Mesodermal cell (in vitro differentiated cells): ENCODE results near the gene PNKD.

Source experiments
- H3K27ac ChIP-seq: 2 replicates; pipeline ENCODE4 v1.7.0; 2013; ENCODE audit warnings: mild to moderate bottlenecking, low read depth, low read length, moderate library complexity; ENCODE audit not compliant: severe bottlenecking
- H3K36me3 ChIP-seq: 2 replicates; pipeline ENCODE4 v1.7.1; 2013; ENCODE audit warnings: mild to moderate bottlenecking, low read length, moderate library complexity; ENCODE audit not compliant: control insufficient read depth, insufficient read depth
- H3K4me1 ChIP-seq: one replicate; pipeline ENCODE4 v1.7.1; 2013; ENCODE audit warnings: mild to moderate bottlenecking, low read length; ENCODE audit not compliant: insufficient read depth, control insufficient read depth, poor library complexity, severe bottlenecking
- H3K4me3 ChIP-seq: 2 replicates; pipeline ENCODE4 v1.7.0; 2013; ENCODE audit warnings: low read length, control low read depth, mild to moderate bottlenecking; ENCODE audit not compliant: insufficient read depth, poor library complexity, severe bottlenecking; ENCODE audit errors: extremely low read depth
- H3K9me3 ChIP-seq: 2 replicates; pipeline ENCODE4 v1.7.1; 2013; ENCODE audit warnings: mild to moderate bottlenecking, low read length, moderate library complexity; ENCODE audit not compliant: control insufficient read depth
- WGBS, 2 experiments: methylation state at CpG; one replicate each; pipeline ENCODE4 v1.1.5; 2013; ENCODE audit warnings: missing lambda C conversion rate in 2 of 2; ENCODE audit not compliant: insufficient coverage in 2 of 2; 5-methylcytosine and 5-hydroxymethylcytosine counted together

Gene PNKD

GRCh38 chr2:218344755-218345417 is 74.6 kb downstream of the PNKD start:
- Histone ChIP-seq H3K27ac (no peak overlapping the region), H3K36me3 (peaks cover 5% of the 10 kb centered on the region), H3K4me3 (no peak overlapping the region), H3K9me3 (no peaks in the 10 kb centered on the region), H3K4me1 (no peaks in the 10 kb centered on the region)
- 97 to 98% methylated on average over 5 to 15 of the region's 22 CpGs for WGBS, 2 experiments

- 88 to 93% methylated on average over 9 to 10 of the region's 12 CpGs for WGBS, 2 experiments
- no peak overlapping the region for H3K4me3 ChIP-seq
- no peak overlapping the region for H3K27ac ChIP-seq
- no peaks in the 10 kb centered on the region for H3K4me1 ChIP-seq
- H3K9me3 ChIP-seq, result no peaks in the 10 kb centered on the region
- H3K36me3 ChIP-seq, result peaks cover 5% of the 10 kb centered on the region
Observed at GRCh38 chr2:218345491-218346236, 75.3 kb downstream of the PNKD start.

- H3K4me3 ChIP-seq, result no peak overlapping the region
- 93 to 100% methylated on average over 1 to 2 of the region's 5 CpGs for WGBS, 2 experiments
- H3K4me1 ChIP-seq, result no peaks in the 10 kb centered on the region
- peaks cover 14% of the 10 kb centered on the region for H3K9me3 ChIP-seq
- no peak overlapping the region for H3K27ac ChIP-seq
- peaks cover 5% of the 10 kb centered on the region for H3K36me3 ChIP-seq
Observed at GRCh38 chr2:218347172-218347571, 76.9 kb downstream of the PNKD start.

- H3K9me3 ChIP-seq, result peaks cover 21% of the 10 kb centered on the region
- H3K4me1 ChIP-seq, result peaks cover 3% of the 10 kb centered on the region
- H3K27ac ChIP-seq, result no peak overlapping the region
- no peak overlapping the region for H3K4me3 ChIP-seq
- 95 to 97% methylated on average over 10 to 14 of the region's 14 CpGs for WGBS, 2 experiments
- no peaks in the 10 kb centered on the region for H3K36me3 ChIP-seq
Observed at GRCh38 chr2:218354045-218354444, 83.7 kb downstream of the PNKD start.

GRCh38 chr2:218354850-218355443 is 84.6 kb downstream of the PNKD start:
- 92 to 95% methylated on average over 13 to 14 of the region's 20 CpGs for WGBS, 2 experiments
- Histone ChIP-seq H3K4me3 (no peak overlapping the region), H3K27ac (no peak overlapping the region), H3K9me3 (peaks cover 21% of the 10 kb centered on the region), H3K36me3 (no peaks in the 10 kb centered on the region), H3K4me1 (peaks cover 3% of the 10 kb centered on the region)

- Histone ChIP-seq H3K27ac (peak overlapping the region; percentile 49), H3K36me3 (no peaks in the 10 kb centered on the region), H3K9me3 (peaks cover 3% of the 10 kb centered on the region), H3K4me3 (no peak overlapping the region), H3K4me1 (peaks cover 3% of the 10 kb centered on the region)
- 68 to 70% methylated on average over 16 to 17 of the region's 17 CpGs for whole genome bisulfite sequencing, 2 experiments
Observed at GRCh38 chr2:218357236-218358177, 87.2 kb downstream of the PNKD start.

GRCh38 chr2:218360453-218360852 is 90.1 kb downstream of the PNKD start:
- H3K27ac ChIP-seq, result no peak overlapping the region
- peaks cover 3% of the 10 kb centered on the region for H3K4me1 ChIP-seq
- no peaks in the 10 kb centered on the region for H3K36me3 ChIP-seq
- 90 to 100% methylated on average over 2 to 3 of the region's 4 CpGs for WGBS, 2 experiments
- H3K9me3 ChIP-seq, result no peaks in the 10 kb centered on the region
- H3K4me3 ChIP-seq, result no peak overlapping the region

- no peaks in the 10 kb centered on the region for H3K36me3 ChIP-seq
- peaks cover 7% of the 10 kb centered on the region for H3K9me3 ChIP-seq
- H3K4me1 ChIP-seq, result no peaks in the 10 kb centered on the region
- WGBS, 2 experiments, result 95 to 97% methylated on average over 4 to 8 of the region's 8 CpGs
- no peak overlapping the region for H3K27ac ChIP-seq
- no peak overlapping the region for H3K4me3 ChIP-seq
Observed at GRCh38 chr2:218362606-218363005, 92.3 kb downstream of the PNKD start.

- Histone ChIP-seq H3K36me3 (no peaks in the 10 kb centered on the region), H3K4me1 (no peaks in the 10 kb centered on the region), H3K9me3 (peaks cover 7% of the 10 kb centered on the region), H3K4me3 (no peak overlapping the region), H3K27ac (no peak overlapping the region)
- 100% methylated on average over 1 of the region's 3 CpGs; no CpG with 5 or more reads in 1 of the 2 experiments for WGBS, 2 experiments
Observed at GRCh38 chr2:218363736-218364135, 93.4 kb downstream of the PNKD start.

GRCh38 chr2:218364196-218364595 is 93.9 kb downstream of the PNKD start:
- Histone ChIP-seq H3K9me3 (peaks cover 7% of the 10 kb centered on the region), H3K36me3 (no peaks in the 10 kb centered on the region), H3K27ac (no peak overlapping the region), H3K4me1 (no peaks in the 10 kb centered on the region), H3K4me3 (no peak overlapping the region)
- 97 to 100% methylated on average over 1 to 5 of the region's 6 CpGs for WGBS, 2 experiments
